Fibroblast of mammary gland (primary cell): ENCODE measurements around the gene TP73.

Experiments used
- DNase-seq: peaks from one replicate; pipeline ENCODE4 v3.0.0-alpha.2; 2010; ENCODE audit warnings: low read depth
- H3K4me3 ChIP-seq: 2 replicates; pipeline ENCODE4 v1.5.1; 2011; ENCODE audit warnings: low read depth, mild to moderate bottlenecking, low read length, moderate library complexity; ENCODE audit not compliant: control insufficient read depth
- CTCF ChIP-seq: conservative IDR thresholded peaks from 2 replicates; pipeline ENCODE4 v1.5.1; 2011; ENCODE audit warnings: low read depth, low read length, inconsistent platforms; ENCODE audit not compliant: control insufficient read depth, insufficient read depth

The TP73 gene

GRCh38 chr1:3606779-3607702 lies 45.3 kb upstream of the TP73 start:
- DNase-seq, result no peak
- H3K4me3 ChIP-seq, result no peak overlapping the region
- no peak for TF ChIP-seq CTCF

- DNase-seq, result no peak
- no peak for TF ChIP-seq CTCF
These were observed 44.6 kb upstream of the TP73 start for GRCh38 chr1:3607703-3608065.

GRCh38 chr1:3608154-3608553 lies 44.2 kb upstream of the TP73 start:
- no peak for DNase-seq
- no peak for TF ChIP-seq CTCF
- no peak overlapping the region for H3K4me3 ChIP-seq

More at GRCh38 chr1:3607703-3608065, 44.6 kb upstream of the TP73 start:
- no peak overlapping the region for H3K4me3 ChIP-seq

GRCh38 chr1:3609016-3609768 lies 43.1 kb upstream of the TP73 start:
- no peak for DNase-seq
- no peak overlapping the region for H3K4me3 ChIP-seq
- TF ChIP-seq CTCF, result no peak

GRCh38 chr1:3609769-3610526 lies 42.4 kb upstream of the TP73 start:
- TF ChIP-seq CTCF, result no peak
- no peak overlapping the region for H3K4me3 ChIP-seq
- no peak for DNase-seq

- TF ChIP-seq CTCF, result no peak
- H3K4me3 ChIP-seq, result no peak overlapping the region
- peak; percentile 21 for DNase-seq
These were observed 41.7 kb upstream of the TP73 start for GRCh38 chr1:3610527-3611169.
